MCF 10A (cell line): ENCODE data around the gene VAMP1. TPM values are rescaled to one million over a fixed set of nuclear protein-coding genes. Genes with fewer than 3 reads are reported as not detected.

ENCODE experiments used
- BruUV-seq: library from RNA; stranded (reverse); fragments of 400-500 nt; replicated peaks from 2 replicates; lab custom pipeline; 2021; lab: Mats Ljungman, UMichigan
- CTCF ChIA-PET: fragments of 300-600 bp; sonication (Branson Sonifier 250); formaldehyde crosslinking; extraction: SDS; loops from one replicate; lab custom pipeline; 2021; ENCODE audit warnings: antibody characterized with exemption, inconsistent platforms; lab: Yijun Ruan, JAX
- POLR2A ChIA-PET: fragments of 300-600, 350-650 bp; sonication (Branson Sonifier 250); formaldehyde crosslinking; extraction: SDS; loops from one replicate; lab custom pipeline; 2020; ENCODE audit warnings: antibody characterized with exemption, inconsistent platforms; lab: Yijun Ruan, JAX
- DNase-seq: peaks from one replicate; pipeline ENCODE4 v3.0.0-alpha.2; 2018; ENCODE audit not compliant: unreplicated experiment
- H3K27ac Mint-ChIP-seq: one replicate; pipeline ENCODE4 v1.8.0; 2022; ENCODE audit warnings: mild to moderate bottlenecking, low read depth, mixed read lengths; ENCODE audit not compliant: unreplicated experiment
- H3K27me3 Mint-ChIP-seq: one replicate; pipeline ENCODE4 v1.8.0; 2022; ENCODE audit warnings: mixed read lengths; ENCODE audit not compliant: insufficient read depth, unreplicated experiment
- H3K36me3 Mint-ChIP-seq: one replicate; pipeline ENCODE4 v1.8.0; 2022; ENCODE audit warnings: mild to moderate bottlenecking, moderate library complexity, mixed read lengths; ENCODE audit not compliant: insufficient read depth, unreplicated experiment
- H3K4me1 Mint-ChIP-seq: one replicate; pipeline ENCODE4 v1.8.0; 2022; ENCODE audit warnings: mixed read lengths; ENCODE audit not compliant: insufficient read depth, unreplicated experiment
- H3K4me3 Mint-ChIP-seq: one replicate; pipeline ENCODE4 v1.8.0; 2022; ENCODE audit warnings: mild to moderate bottlenecking, moderate library complexity, mixed read lengths; ENCODE audit not compliant: unreplicated experiment
- H3K9me3 Mint-ChIP-seq: one replicate; pipeline ENCODE4 v1.8.0; 2022; ENCODE audit warnings: mixed read lengths; ENCODE audit not compliant: unreplicated experiment
- CTCF ChIP-seq: fragments of 200-600 bp; IDR thresholded peaks from one replicate; pipeline ENCODE4 v1.8.0; 2022; ENCODE audit warnings: antibody characterized with exemption, mild to moderate bottlenecking; ENCODE audit not compliant: unreplicated experiment
- intact Hi-C: fragments of 100-400 bp; cut with micrococcal nuclease; formaldehyde crosslinking; loops from 2 replicates; pipeline ENCODE4 v1.14.1; 2022
- total RNA-seq: library from RNA; stranded (reverse); gene quantifications from 2 replicates; pipeline ENCODE4 v1.2.3, GENCODE V29; 2022

Gene VAMP1
- total RNA-seq, 1 experiment from 2014 or later = 2.9 TPM

- peaks cover 1% of the 10 kb centered on the region for H3K4me1 Mint-ChIP-seq
- no TSS peak for BruUV-seq
- intact Hi-C loops = no loop called here
- no peak overlapping the region for H3K4me3 Mint-ChIP-seq
- no peak for TF ChIP-seq CTCF
- DNase-seq = no peak
- ChIA-PET POLR2A (interaction anchor here (0.7 to 0.9 kb wide), 2 partner anchors 14 to 20 kb away, joined by 3 to 4 read pairs; no protein-coding TSS in a partner anchor), CTCF (interaction anchor here (0.6 to 2.2 kb wide), 6 partner anchors 9 to 526 kb away, joined by 3 to 5 read pairs (median 3); no protein-coding TSS in a partner anchor)
- H3K27ac Mint-ChIP-seq = no peak overlapping the region
- H3K36me3 Mint-ChIP-seq = peaks cover 5% of the 10 kb centered on the region
- H3K9me3 Mint-ChIP-seq = no peaks in the 10 kb centered on the region
- no peaks in the 10 kb centered on the region for H3K27me3 Mint-ChIP-seq
These were observed 27.6 kb downstream of the VAMP1 start for GRCh38 chr12:6442836-6443235.

- DNase-seq = no peak
- POLR2A ChIA-PET = interaction anchor here (0.7 to 2.5 kb wide), 4 partner anchors 9 to 77 kb away, joined by 3 to 10 read pairs (median 6); partner anchors contain the start of gene TAPBPL
- Mint-ChIP-seq H3K4me3 (no peak overlapping the region), H3K9me3 (no peaks in the 10 kb centered on the region), H3K4me1 (no peaks in the 10 kb centered on the region), H3K27ac (no peak overlapping the region), H3K27me3 (no peaks in the 10 kb centered on the region), H3K36me3 (peaks cover 5% of the 10 kb centered on the region)
- CTCF ChIA-PET = interaction anchor here (1.2 to 1.5 kb wide), 2 partner anchors 25 to 117 kb away, joined by 3 to 4 read pairs; no protein-coding TSS in a partner anchor
- intact Hi-C loops = no loop called here
- no peak for TF ChIP-seq CTCF
- BruUV-seq = no TSS peak
These were observed 30.1 kb downstream of the VAMP1 start for GRCh38 chr12:6440391-6440790.

- ChIA-PET CTCF (interaction anchor here (0.6 to 2.1 kb wide), 5 partner anchors 14 to 602 kb away, joined by 3 to 9 read pairs (median 3); no protein-coding TSS in a partner anchor), POLR2A (interaction anchor here (1.2 to 3.6 kb wide), 4 partner anchors 14 to 55 kb away, joined by 3 to 13 read pairs (median 9); partner anchors contain the start of genes MRPL51, TAPBPL and VAMP1)
- H3K27me3 Mint-ChIP-seq = no peaks in the 10 kb centered on the region
- no peak overlapping the region for H3K27ac Mint-ChIP-seq
- intact Hi-C loops = no loop called here
- no peaks in the 10 kb centered on the region for H3K4me1 Mint-ChIP-seq
- H3K4me3 Mint-ChIP-seq = no peak overlapping the region
- no peaks in the 10 kb centered on the region for H3K9me3 Mint-ChIP-seq
- no peak for TF ChIP-seq CTCF
- BruUV-seq = no TSS peak
- DNase-seq = no peak
- peaks cover 5% of the 10 kb centered on the region for H3K36me3 Mint-ChIP-seq
These were observed 32.1 kb downstream of the VAMP1 start for GRCh38 chr12:6438345-6438744.

GRCh38 chr12:6437586-6437985, 32.9 kb downstream of the VAMP1 start:
- no peak for DNase-seq
- Mint-ChIP-seq H3K27me3 (no peaks in the 10 kb centered on the region), H3K4me1 (no peaks in the 10 kb centered on the region), H3K9me3 (no peaks in the 10 kb centered on the region), H3K4me3 (no peak overlapping the region), H3K27ac (no peak overlapping the region), H3K36me3 (peaks cover 5% of the 10 kb centered on the region)
- BruUV-seq = no TSS peak
- POLR2A ChIA-PET = interaction anchor here (3.6 kb wide), 1 partner anchor 33 kb away, joined by 13 read pairs; the partner anchor contains the start of gene VAMP1
- intact Hi-C loops = no loop called here
- CTCF ChIA-PET = interaction anchor here (1.0 to 2.1 kb wide), 2 partner anchors 13 to 158 kb away, joined by 3 to 9 read pairs; no protein-coding TSS in a partner anchor
- TF ChIP-seq CTCF = no peak
